Cardiac muscle cell (in vitro differentiated cells and primary cell): ENCODE results near the gene ZBTB12. TPM values are rescaled to one million over a fixed set of nuclear protein-coding genes. Genes with fewer than 3 reads are reported as not detected.

ENCODE experiments used
- DNase-seq, 2 donors: peaks; one replicate each; pipeline versions ENCODE4 v3.0.0 to v3.0.0-alpha.2; 2010 to 2017; ENCODE audit warnings: low read depth in 1 of 2, low spot score in 1 of 2
- H3K27ac ChIP-seq: fragments of 200-600 bp; sonication (generic); 2 replicates; pipeline ENCODE4 v1.5.1; 2016
- H3K27me3 ChIP-seq: fragments of 200-600 bp; sonication (generic); 2 replicates; pipeline ENCODE4 v1.6.0; 2016; ENCODE audit warnings: control low read depth
- H3K36me3 ChIP-seq: fragments of 200-600 bp; sonication (generic); 2 replicates; pipeline ENCODE4 v1.5.1; 2016; ENCODE audit warnings: control low read depth
- H3K4me1 ChIP-seq: fragments of 200-600 bp; sonication (generic); 2 replicates; pipeline ENCODE4 v1.8.1; 2017; ENCODE audit warnings: low read depth, mild to moderate bottlenecking, mixed run types
- H3K4me3 ChIP-seq: fragments of 200-600 bp; sonication (generic); 2 replicates; pipeline ENCODE4 v1.5.1; 2016; ENCODE audit warnings: mild to moderate bottlenecking
- H3K9me3 ChIP-seq: fragments of 200-600 bp; sonication (generic); 2 replicates; pipeline ENCODE4 v1.5.1; 2017; ENCODE audit warnings: low read depth, mild to moderate bottlenecking, control low read depth
- CTCF ChIP-seq: IDR thresholded peaks from 2 replicates; pipeline ENCODE4 v1.5.1; 2012; ENCODE audit warnings: low read depth, mild to moderate bottlenecking, low read length
- polyA plus RNA-seq: library from polyadenylated mRNA; unstranded; fragments of >200 nt; fragmentation: Nextera tagmentation; extraction: Ambion mirVana; gene quantifications from 2 replicates; pipeline ENCODE4 v1.2.1, GENCODE V29; 2016
- total RNA-seq: library from RNA; depleted of rRNA; stranded (reverse); fragments of >200 nt; gene quantifications from 2 replicates; pipeline ENCODE4 v1.2.3, GENCODE V29; 2016

Gene ZBTB12
- total and polyA plus RNA-seq, 2 experiments from 2014 or later, result 32.0 TPM; not detected in 1

GRCh38 chr6:31898383-31899011, 3.4 kb downstream of the ZBTB12 start:
- Histone ChIP-seq H3K9me3 (no peaks in the 10 kb centered on the region), H3K36me3 (peaks cover 22% of the 10 kb centered on the region), H3K27ac (peak overlapping the region; percentile 73), H3K4me1 (peaks cover 21% of the 10 kb centered on the region), H3K27me3 (no peaks in the 10 kb centered on the region), H3K4me3 (peak overlapping the region; percentile 100)
- no peak for TF ChIP-seq CTCF
- DNase-seq, result peak; percentile 44 to 60

GRCh38 chr6:31897612-31898382, 4.1 kb downstream of the ZBTB12 start, which contains the start of gene EHMT2:
Gene EHMT2 (minus strand): TSS chr6:31897698. CDS start chr6:31897677, 21 bp downstream.
- Histone ChIP-seq H3K36me3 (peaks cover 29% of the 10 kb centered on the region), H3K4me1 (peaks cover 21% of the 10 kb centered on the region), H3K4me3 (peak within 1 kb of the TSS; percentile 100), H3K9me3 (no peaks in the 10 kb centered on the region), H3K27ac (peak within 1 kb of the TSS; percentile 73), H3K27me3 (no peaks in the 10 kb centered on the region)
- DNase-seq, result peak; percentile 83 to 90
- no peak for TF ChIP-seq CTCF

- no peak for DNase-seq
- H3K36me3 ChIP-seq, result peaks cover 36% of the 10 kb centered on the region
- no peaks in the 10 kb centered on the region for H3K9me3 ChIP-seq
- no peaks in the 10 kb centered on the region for H3K27me3 ChIP-seq
- H3K4me1 ChIP-seq, result peaks cover 21% of the 10 kb centered on the region
- peak overlapping the region; percentile 100 for H3K4me3 ChIP-seq
- H3K27ac ChIP-seq, result peak overlapping the region; percentile 45
- no peak for TF ChIP-seq CTCF
Observed at GRCh38 chr6:31896856-31897611, 4.9 kb downstream of the ZBTB12 start.

GRCh38 chr6:31896493-31896855, 5.4 kb downstream of the ZBTB12 start:
- peaks cover 36% of the 10 kb centered on the region for H3K36me3 ChIP-seq
- no peaks in the 10 kb centered on the region for H3K27me3 ChIP-seq
- no peaks in the 10 kb centered on the region for H3K9me3 ChIP-seq
- H3K27ac ChIP-seq, result peak overlapping the region; percentile 45
- peaks cover 21% of the 10 kb centered on the region for H3K4me1 ChIP-seq
- DNase-seq, result no peak
- peak overlapping the region; percentile 100 for H3K4me3 ChIP-seq
- TF ChIP-seq CTCF, result no peak

- TF ChIP-seq CTCF, result no peak
- no peaks in the 10 kb centered on the region for H3K9me3 ChIP-seq
- DNase-seq, result no peak
- H3K27me3 ChIP-seq, result no peaks in the 10 kb centered on the region
- peaks cover 63% of the 10 kb centered on the region for H3K36me3 ChIP-seq
- H3K27ac ChIP-seq, result no peak overlapping the region
- peaks cover 5% of the 10 kb centered on the region for H3K4me1 ChIP-seq
- no peak overlapping the region for H3K4me3 ChIP-seq
Observed at GRCh38 chr6:31892821-31893220, 9.1 kb downstream of the ZBTB12 start.
